ENCODE data around the gene NRXN2. TPM values are rescaled to one million over a fixed set of nuclear protein-coding genes. Genes with fewer than 3 reads are reported as not detected.

NRXN2 gene
- total RNA-seq, 1 donor: 5.2 TPM

DNA sequence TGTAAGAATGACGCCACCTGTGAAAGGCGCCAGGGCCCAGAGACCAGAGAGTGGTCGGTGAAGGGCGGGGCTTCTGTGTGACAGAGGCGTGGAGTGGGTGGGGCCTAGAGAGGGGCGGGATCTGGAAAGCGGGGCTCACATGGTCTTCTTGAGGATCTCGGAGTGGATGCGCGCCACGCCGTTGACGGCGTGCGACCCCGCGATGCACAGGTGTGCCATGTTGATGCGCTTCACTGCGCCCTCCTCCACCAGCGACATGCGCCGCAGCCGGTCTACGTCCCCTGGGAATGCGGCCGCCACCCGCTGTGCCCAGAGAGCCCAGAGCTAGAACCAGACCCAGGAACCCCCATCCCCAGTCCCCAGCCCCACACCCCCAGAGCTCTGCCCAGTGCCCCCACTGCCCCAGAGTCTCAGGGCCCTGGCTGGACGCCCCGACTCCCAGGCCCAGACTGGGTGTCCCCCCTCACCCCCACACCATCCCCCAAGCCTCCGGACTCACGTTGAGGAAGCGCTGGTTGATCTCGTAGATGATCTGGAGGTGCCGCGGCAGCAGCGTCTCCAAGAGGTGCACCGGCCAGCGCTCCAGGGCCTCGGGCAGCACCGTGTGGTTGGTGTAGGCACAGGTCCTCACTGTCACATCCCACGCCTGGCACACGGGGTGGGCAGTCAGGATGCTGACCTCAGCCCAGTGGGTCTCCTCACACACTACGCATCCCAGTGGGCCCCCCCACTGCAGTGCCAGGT is 30.6 kb upstream of the NRXN2 start:
- TF ChIP-seq, protein P1, sequence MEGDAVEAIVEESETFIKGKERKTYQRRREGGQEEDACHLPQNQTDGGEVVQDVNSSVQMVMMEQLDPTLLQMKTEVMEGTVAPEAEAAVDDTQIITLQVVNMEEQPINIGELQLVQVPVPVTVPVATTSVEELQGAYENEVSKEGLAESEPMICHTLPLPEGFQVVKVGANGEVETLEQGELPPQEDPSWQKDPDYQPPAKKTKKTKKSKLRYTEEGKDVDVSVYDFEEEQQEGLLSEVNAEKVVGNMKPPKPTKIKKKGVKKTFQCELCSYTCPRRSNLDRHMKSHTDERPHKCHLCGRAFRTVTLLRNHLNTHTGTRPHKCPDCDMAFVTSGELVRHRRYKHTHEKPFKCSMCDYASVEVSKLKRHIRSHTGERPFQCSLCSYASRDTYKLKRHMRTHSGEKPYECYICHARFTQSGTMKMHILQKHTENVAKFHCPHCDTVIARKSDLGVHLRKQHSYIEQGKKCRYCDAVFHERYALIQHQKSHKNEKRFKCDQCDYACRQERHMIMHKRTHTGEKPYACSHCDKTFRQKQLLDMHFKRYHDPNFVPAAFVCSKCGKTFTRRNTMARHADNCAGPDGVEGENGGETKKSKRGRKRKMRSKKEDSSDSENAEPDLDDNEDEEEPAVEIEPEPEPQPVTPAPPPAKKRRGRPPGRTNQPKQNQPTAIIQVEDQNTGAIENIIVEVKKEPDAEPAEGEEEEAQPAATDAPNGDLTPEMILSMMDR (IDR thresholded peaks at IDR 0.05; ENCODE audit: insufficient read depth, low read depth, low read length): no peak
- no peak overlapping the region for H3K4me3 ChIP-seq (ENCODE audit: low read depth, low read length)
- DNase-seq (ENCODE audit: low read depth): no peak

GRCh38 chr11:64753019-64753379 is 30.0 kb upstream of the NRXN2 start:
- TF ChIP-seq, protein P1 (IDR thresholded peaks at IDR 0.05; ENCODE audit: insufficient read depth, low read depth, low read length): no peak
- no peak for DNase-seq (ENCODE audit: low read depth)
- no peak overlapping the region for H3K4me3 ChIP-seq (ENCODE audit: low read depth, low read length)

DNA sequence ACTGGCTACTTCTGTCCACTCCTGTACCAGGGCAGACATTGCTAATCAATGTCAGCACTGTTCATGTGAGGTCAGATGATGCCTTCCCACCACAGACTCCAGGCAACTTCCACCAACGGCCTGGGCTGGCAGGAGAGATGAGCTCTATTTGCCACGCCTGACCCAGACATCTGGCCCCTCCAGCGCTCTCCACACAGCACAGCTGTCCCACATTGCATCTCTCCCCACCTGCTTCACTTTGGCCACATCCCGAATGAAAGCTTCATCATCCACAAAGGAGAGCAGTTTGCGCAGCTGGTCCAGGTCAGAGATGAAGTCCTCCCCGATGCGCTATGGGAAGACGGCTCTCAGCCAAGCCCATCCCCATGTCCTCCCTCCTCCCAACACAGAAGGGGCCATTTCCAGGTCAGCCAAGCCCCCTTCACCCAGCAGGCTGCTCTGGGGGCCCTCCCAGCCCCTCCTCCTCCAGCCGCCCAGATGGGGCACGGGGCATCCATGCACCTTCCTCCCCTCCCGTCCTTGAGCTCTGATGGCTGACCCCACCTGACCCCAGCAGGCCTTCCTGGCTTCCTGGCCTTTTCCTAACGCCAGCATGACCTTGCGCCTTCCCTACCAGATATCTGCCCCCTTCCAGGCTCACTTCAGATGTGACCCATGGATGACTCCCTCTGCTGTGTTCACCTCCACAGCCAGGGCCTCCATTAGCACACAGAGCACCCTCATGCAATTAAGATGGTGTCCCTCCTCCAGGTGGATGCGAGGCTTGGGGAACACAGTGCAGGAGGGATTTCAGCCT is 29.4 kb upstream of the NRXN2 start:
- TF ChIP-seq, protein P1 (IDR thresholded peaks at IDR 0.05; ENCODE audit: insufficient read depth, low read depth, low read length): no peak
- H3K4me3 ChIP-seq (ENCODE audit: low read depth, low read length): no peak overlapping the region
- no peak for DNase-seq (ENCODE audit: low read depth)

DNA sequence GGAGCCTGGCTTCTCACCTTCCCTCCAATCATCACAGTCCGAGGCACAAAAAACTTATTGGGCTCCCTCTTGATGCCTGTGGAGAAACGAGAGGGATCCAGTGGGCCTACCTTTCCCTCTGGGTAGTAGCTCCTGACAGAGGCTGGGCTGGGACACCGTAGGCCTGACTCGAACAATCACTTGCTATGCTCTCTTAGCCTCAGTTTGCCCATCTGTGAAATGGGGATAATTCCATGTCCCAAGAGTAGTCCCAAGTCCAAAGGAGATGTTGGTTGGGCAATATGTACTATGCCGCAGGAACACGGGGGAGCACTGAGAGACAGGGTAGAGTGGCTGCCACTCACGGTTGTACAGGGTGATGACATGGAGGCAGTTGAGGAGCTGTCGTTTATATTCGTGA is 28.6 kb upstream of the NRXN2 start:
- H3K4me3 ChIP-seq (ENCODE audit: low read depth, low read length): no peak overlapping the region
- no peak for DNase-seq (ENCODE audit: low read depth)
- TF ChIP-seq, protein P1 (IDR thresholded peaks at IDR 0.05; ENCODE audit: insufficient read depth, low read depth, low read length): no peak

DNA sequence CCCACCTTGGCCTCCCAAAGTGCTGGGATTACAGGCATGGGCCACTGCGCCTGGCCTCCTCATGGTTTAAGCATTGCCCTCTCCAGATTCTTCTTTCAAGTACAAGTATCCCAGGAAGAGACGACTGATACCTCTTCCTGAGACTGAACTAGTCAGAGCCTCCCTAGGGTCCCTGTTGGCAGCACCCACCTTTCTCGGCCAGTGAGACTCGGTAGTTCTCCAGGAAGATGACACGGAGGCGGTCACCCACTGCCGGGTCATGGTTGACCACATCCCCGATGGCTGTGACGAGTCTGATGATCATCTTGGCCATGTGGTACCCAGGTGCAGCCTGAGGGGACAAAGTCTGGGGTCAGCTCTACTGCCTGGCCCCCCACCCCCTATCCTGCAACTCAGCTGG is 28.1 kb upstream of the NRXN2 start:
- no peak for DNase-seq (ENCODE audit: low read depth)
- TF ChIP-seq, protein P1 (IDR thresholded peaks at IDR 0.05; ENCODE audit: insufficient read depth, low read depth, low read length): no peak
- H3K4me3 ChIP-seq (ENCODE audit: low read depth, low read length): no peak overlapping the region

GRCh38 chr11:64750361-64751054 is 27.5 kb upstream of the NRXN2 start:
- TF ChIP-seq, protein P1 (IDR thresholded peaks at IDR 0.05; ENCODE audit: insufficient read depth, low read depth, low read length): no peak
- no peak overlapping the region for H3K4me3 ChIP-seq (ENCODE audit: low read depth, low read length)
- no peak for DNase-seq (ENCODE audit: low read depth)
